HL-60 (cell line): ENCODE measurements around the gene AJUBA.
"Not testable (repeated sequence)": the region's sequence is repeated elsewhere in the genome, so short reads cannot be mapped to it uniquely, and the experiment has no call there.

Experiments used
- DNase-seq, 2 experiments: peaks; one replicate each; pipeline ENCODE4 v3.0.0-alpha.2; 2010 to 2020; ENCODE audit warnings: low read depth in 1 of 2, low spot score in 1 of 2
- H3K27ac ChIP-seq: fragments of 250-450 bp; sonication (Bioruptor Pico); replicated peaks from 2 replicates; pipeline ENCODE4 v1.5.1; 2020; ENCODE audit warnings: mild to moderate bottlenecking, moderate library complexity
- H3K27me3 ChIP-seq: fragments of 250-450 bp; sonication (Bioruptor Pico); 2 replicates; pipeline ENCODE4 v1.5.1; 2021; ENCODE audit warnings: mild to moderate bottlenecking, moderate library complexity; ENCODE audit not compliant: insufficient read depth, poor library complexity, severe bottlenecking
- H3K4me3 ChIP-seq: replicated peaks from 2 replicates; pipeline ENCODE4 v1.5.1; 2011; ENCODE audit warnings: mild to moderate bottlenecking, control low read depth, low read length; ENCODE audit not compliant: insufficient read depth
- CTCF ChIP-seq: IDR thresholded peaks from one replicate; pipeline ENCODE4 v1.5.1; 2011; ENCODE audit warnings: low read length, control low read depth, inconsistent platforms; ENCODE audit not compliant: insufficient read depth
- GABPA ChIP-seq: IDR thresholded peaks from 2 replicates; pipeline ENCODE4 v1.6.1; 2012; ENCODE audit warnings: low read depth
- POLR2AphosphoS5 ChIP-seq: IDR thresholded peaks from 2 replicates; pipeline ENCODE4 v1.6.1; 2012; ENCODE audit warnings: low read depth
- SPI1 ChIP-seq: IDR thresholded peaks from 2 replicates; pipeline ENCODE4 v1.6.1; 2012; ENCODE audit warnings: low read depth, mild to moderate bottlenecking, borderline replicate concordance
- TF ChIP-seq, protein P1 (sequence below): IDR thresholded peaks from 2 replicates; pipeline ENCODE4 v1.6.1; 2012; ENCODE audit warnings: low read depth; ENCODE audit not compliant: insufficient replicate concordance

AJUBA gene

GRCh38 chr14:22962061-22962676, 20.2 kb downstream of the AJUBA start:
- Histone ChIP-seq H3K27ac (no peak overlapping the region), H3K4me3 (no peak overlapping the region), H3K27me3 (no peaks in the 10 kb centered on the region)
- TF ChIP-seq POLR2AphosphoS5 (no peak), GABPA (no peak), SPI1 (no peak)
- TF ChIP-seq, protein P1, sequence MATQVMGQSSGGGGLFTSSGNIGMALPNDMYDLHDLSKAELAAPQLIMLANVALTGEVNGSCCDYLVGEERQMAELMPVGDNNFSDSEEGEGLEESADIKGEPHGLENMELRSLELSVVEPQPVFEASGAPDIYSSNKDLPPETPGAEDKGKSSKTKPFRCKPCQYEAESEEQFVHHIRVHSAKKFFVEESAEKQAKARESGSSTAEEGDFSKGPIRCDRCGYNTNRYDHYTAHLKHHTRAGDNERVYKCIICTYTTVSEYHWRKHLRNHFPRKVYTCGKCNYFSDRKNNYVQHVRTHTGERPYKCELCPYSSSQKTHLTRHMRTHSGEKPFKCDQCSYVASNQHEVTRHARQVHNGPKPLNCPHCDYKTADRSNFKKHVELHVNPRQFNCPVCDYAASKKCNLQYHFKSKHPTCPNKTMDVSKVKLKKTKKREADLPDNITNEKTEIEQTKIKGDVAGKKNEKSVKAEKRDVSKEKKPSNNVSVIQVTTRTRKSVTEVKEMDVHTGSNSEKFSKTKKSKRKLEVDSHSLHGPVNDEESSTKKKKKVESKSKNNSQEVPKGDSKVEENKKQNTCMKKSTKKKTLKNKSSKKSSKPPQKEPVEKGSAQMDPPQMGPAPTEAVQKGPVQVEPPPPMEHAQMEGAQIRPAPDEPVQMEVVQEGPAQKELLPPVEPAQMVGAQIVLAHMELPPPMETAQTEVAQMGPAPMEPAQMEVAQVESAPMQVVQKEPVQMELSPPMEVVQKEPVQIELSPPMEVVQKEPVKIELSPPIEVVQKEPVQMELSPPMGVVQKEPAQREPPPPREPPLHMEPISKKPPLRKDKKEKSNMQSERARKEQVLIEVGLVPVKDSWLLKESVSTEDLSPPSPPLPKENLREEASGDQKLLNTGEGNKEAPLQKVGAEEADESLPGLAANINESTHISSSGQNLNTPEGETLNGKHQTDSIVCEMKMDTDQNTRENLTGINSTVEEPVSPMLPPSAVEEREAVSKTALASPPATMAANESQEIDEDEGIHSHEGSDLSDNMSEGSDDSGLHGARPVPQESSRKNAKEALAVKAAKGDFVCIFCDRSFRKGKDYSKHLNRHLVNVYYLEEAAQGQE: no peak
- DNase-seq: no peak

GRCh38 chr14:22955702-22956569, 26.4 kb downstream of the AJUBA start:
- Histone ChIP-seq H3K27ac (peak overlapping the region; percentile 99), H3K4me3 (peak overlapping the region; percentile 47), H3K27me3 (no peaks in the 10 kb centered on the region)
- no peak for DNase-seq
- TF ChIP-seq POLR2AphosphoS5 (no peak), CTCF (no peak), GABPA (no peak), SPI1 (no peak)
- TF ChIP-seq, protein P1: no peak

DNA sequence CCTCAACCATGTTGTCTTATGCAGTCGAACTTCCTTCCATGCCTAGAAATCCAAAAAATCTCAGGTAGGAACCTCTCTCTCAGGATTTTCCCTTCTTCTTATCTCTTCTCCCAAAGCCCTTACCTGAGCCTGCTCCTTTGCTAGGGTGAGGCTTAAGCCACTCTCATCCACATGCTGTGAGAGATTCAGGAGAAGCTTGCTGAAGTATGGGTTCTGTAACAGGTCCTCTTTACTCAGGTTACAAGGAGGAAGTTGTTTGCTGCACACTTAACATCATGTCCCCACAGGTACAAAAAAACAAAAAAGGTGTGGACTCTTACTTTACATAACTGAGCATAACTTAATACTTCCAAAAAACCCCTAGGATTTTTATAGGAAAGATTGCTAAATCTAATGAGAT, 29.9 kb downstream of the AJUBA start:
- H3K27ac ChIP-seq: peak overlapping the region; percentile 46
- DNase-seq: no peak
- no peak overlapping the region for H3K4me3 ChIP-seq
- H3K27me3 ChIP-seq: no peaks in the 10 kb centered on the region
- TF ChIP-seq, protein P1: no peak
- TF ChIP-seq GABPA (no peak), SPI1 (no peak), POLR2AphosphoS5 (no peak), CTCF (no peak)

GRCh38 chr14:22951795-22952194, 30.6 kb downstream of the AJUBA start:
- H3K27ac ChIP-seq: peak overlapping the region; percentile 62
- not testable (repeated sequence) for H3K27me3 ChIP-seq, H3K4me3 ChIP-seq
- DNase-seq: peak; percentile 33 to 87
